ENCODE data around the gene BLOC1S3.

DNA sequence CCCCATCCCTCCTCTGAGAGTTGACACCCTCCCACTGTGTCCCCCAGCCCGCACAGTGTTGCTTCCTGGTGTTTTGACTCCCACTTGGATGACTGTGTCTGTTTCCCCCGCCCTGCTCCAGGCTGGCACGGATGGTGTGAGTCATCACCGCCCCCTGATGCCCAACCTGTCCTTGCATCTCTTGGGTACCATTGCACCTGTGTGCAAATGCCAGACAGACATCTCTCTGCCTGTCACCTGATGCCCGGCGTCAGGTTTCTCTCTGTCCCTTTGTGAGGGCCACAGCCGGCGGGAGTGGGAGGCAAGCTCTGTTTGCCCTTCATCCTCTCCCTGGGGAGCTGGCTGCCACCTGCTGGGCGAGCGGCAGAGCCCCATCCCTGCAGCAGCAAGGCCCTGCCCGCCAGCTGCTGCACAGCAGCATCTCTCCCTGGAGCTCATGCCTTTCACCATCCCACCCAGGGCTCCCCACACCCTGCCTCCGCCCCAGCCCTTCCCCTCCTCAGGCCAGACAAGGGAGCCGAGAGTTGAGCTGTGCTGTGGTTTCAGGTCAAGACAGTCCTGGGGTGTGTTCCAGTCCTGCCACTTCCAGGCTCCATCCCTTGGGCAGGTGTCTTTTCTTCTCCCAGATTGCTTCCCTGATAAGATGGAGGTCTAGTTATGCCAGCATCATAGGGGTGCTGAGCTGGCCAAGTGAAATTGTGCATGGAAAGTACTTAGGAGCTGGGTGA lies 47.5 kb upstream of the BLOC1S3 start:
- TF ChIP-seq EP300 (IDR thresholded peaks at IDR 0.05) (no peak), FOSB (CRISPR knock-in tag; IDR thresholded peaks at IDR 0.05) (no peak), CTCF (IDR thresholded peaks at IDR 0.05) (peak; percentile 51), BCL3 (IDR thresholded peaks at IDR 0.05) (no peak), MAX (IDR thresholded peaks at IDR 0.05) (no peak), SMC3 (IDR thresholded peaks at IDR 0.05) (peak; percentile 66), MAFK (IDR thresholded peaks at IDR 0.05; ENCODE audit: partially characterized antibody) (no peak), CEBPB (IDR thresholded peaks at IDR 0.05) (no peak), POLR2AphosphoS2 (conservative IDR thresholded peaks at IDR 0.05; ENCODE audit: low read length) (no peak), REST (IDR thresholded peaks at IDR 0.05) (no peak), RAD21 (conservative IDR thresholded peaks at IDR 0.05 in 1 of 2, IDR thresholded peaks at IDR 0.05 in 1 of 2) (peak; percentile 31 to 48; a peak in 3 of 5 replicates), FOXS1 (CRISPR knock-in tag; IDR thresholded peaks at IDR 0.05) (no peak), JUN (IDR thresholded peaks at IDR 0.05) (no peak)
- TF ChIP-seq, protein P1, sequence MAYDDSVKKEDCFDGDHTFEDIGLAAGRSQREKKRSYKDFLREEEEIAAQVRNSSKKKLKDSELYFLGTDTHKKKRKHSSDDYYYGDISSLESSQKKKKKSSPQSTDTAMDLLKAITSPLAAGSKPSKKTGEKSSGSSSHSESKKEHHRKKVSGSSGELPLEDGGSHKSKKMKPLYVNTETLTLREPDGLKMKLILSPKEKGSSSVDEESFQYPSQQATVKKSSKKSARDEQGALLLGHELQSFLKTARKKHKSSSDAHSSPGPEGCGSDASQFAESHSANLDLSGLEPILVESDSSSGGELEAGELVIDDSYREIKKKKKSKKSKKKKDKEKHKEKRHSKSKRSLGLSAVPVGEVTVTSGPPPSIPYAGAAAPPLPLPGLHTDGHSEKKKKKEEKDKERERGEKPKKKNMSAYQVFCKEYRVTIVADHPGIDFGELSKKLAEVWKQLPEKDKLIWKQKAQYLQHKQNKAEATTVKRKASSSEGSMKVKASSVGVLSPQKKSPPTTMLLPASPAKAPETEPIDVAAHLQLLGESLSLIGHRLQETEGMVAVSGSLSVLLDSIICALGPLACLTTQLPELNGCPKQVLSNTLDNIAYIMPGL (CRISPR knock-in tag; IDR thresholded peaks at IDR 0.05; ENCODE audit: borderline replicate concordance) = no peak

All from A549 (cell line).